Uterus (tissue), 4 donors: ENCODE measurements around the gene CACHD1. TPM values are rescaled to one million over a fixed set of nuclear protein-coding genes. Genes with fewer than 3 reads are reported as not detected.
"Not testable (repeated sequence)": the region's sequence is repeated elsewhere in the genome, so short reads cannot be mapped to it uniquely, and the experiment has no call there.

Experiments
- DNase-seq, 2 donors: peaks; one replicate each; pipeline ENCODE4 v3.0.0-alpha.2; 2019 to 2020
- H3K27ac ChIP-seq, 2 donors: fragments of 200-600 bp; sonication (generic); 1 replicate in 1 of 2; 2 replicates in 1 of 2; pipeline ENCODE4 v1.5.1; 2016 to 2018
- H3K27me3 ChIP-seq, 2 donors: fragments of 200-600 bp; sonication (generic); one replicate each; pipeline ENCODE4 v1.5.1; 2018 to 2019; ENCODE audit warnings: control low read depth in 1 of 2
- H3K36me3 ChIP-seq, 2 donors: fragments of 200-600 bp; sonication (generic); one replicate each; pipeline ENCODE4 v1.5.1; 2019; ENCODE audit warnings: control low read depth in 1 of 2
- H3K4me1 ChIP-seq, 2 donors: fragments of 200-600 bp; sonication (generic); one replicate each; pipeline ENCODE4 v1.5.1; 2018 to 2019; ENCODE audit warnings: control low read depth in 1 of 2
- H3K4me3 ChIP-seq, 2 donors: fragments of 200-600 bp; sonication (generic); 1 replicate in 1 of 2; 2 replicates in 1 of 2; pipeline ENCODE4 v1.5.1; 2018 to 2019; ENCODE audit warnings: mild to moderate bottlenecking in 1 of 2
- H3K9me3 ChIP-seq, 2 donors: fragments of 200-600 bp; sonication (generic); one replicate each; pipeline ENCODE4 v1.5.1; 2019; ENCODE audit warnings: control low read depth in 1 of 2
- POLR2A ChIP-seq, 2 donors: fragments of 450-650 bp; IDR thresholded peaks; one replicate each; pipeline ENCODE4 v1.6.1; 2016; ENCODE audit warnings: antibody characterized with exemption in 2 of 2, mild to moderate bottlenecking in 1 of 2, moderate library complexity in 1 of 2
- intact Hi-C: fragments of 100-400 bp; cut with DNase I; formaldehyde crosslinking; loops from one replicate; pipeline ENCODE4 v1.15.1; 2023; ENCODE audit warnings: low total_unique reads
- total RNA-seq, 4 donors: library from RNA; depleted of rRNA in 3 of 4; stranded (reverse); fragments of >200 nt in 3 of 4; gene quantifications; one replicate each; pipeline versions ENCODE4 v1.1.0 to v1.2.4, GENCODE V29; 2014 to 2023
- TF ChIP-seq, protein P1 (sequence below), 4 experiments: fragments of 200-600 bp in 2 of 4; fragments of 450-650 bp in 2 of 4; sonication (generic) in 2 of 4; IDR thresholded peaks; one replicate each; pipeline ENCODE4 v1.5.1; 2016 to 2019; ENCODE audit warnings: antibody characterized with exemption in 4 of 4, mild to moderate bottlenecking in 2 of 4, moderate library complexity in 1 of 4
- donor health status: DM: yes; HTN: yes; CAD: no.

Gene CACHD1
- total RNA-seq, 4 donors from 2014 or later: 19.2 to 39.9 (median 28.8) TPM

DNA sequence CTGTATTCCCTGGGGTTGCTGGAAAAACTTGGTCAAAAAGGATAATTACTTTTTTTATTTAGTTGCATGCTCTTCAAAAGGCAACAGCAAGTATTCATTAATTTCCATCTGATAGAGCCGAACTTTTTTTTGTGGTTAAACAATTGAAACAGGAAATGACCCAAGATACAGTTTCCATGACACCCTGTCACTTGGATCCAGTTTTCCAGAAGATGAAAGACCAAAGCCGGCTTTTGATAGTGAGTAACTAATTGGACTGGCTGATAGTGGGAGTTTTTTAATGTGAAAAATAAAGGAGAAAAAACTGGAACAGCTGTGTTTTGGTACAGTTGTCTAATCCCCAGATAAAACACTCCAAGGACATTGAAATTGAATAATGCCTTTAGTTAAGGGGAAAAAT is 33.0 kb downstream of the CACHD1 start:
- no peak for DNase-seq
- Histone ChIP-seq H3K27ac (peak overlapping the region; percentile 21 to 66), H3K4me3 (no peak overlapping the region), H3K36me3 (no peaks in the 10 kb centered on the region), H3K9me3 (no peaks in the 10 kb centered on the region), H3K4me1 (peaks cover 4 to 6% of the 10 kb centered on the region in 2 donors), H3K27me3 (no peaks in the 10 kb centered on the region)
- intact Hi-C loops: no loop called here
- TF ChIP-seq, protein P1, sequence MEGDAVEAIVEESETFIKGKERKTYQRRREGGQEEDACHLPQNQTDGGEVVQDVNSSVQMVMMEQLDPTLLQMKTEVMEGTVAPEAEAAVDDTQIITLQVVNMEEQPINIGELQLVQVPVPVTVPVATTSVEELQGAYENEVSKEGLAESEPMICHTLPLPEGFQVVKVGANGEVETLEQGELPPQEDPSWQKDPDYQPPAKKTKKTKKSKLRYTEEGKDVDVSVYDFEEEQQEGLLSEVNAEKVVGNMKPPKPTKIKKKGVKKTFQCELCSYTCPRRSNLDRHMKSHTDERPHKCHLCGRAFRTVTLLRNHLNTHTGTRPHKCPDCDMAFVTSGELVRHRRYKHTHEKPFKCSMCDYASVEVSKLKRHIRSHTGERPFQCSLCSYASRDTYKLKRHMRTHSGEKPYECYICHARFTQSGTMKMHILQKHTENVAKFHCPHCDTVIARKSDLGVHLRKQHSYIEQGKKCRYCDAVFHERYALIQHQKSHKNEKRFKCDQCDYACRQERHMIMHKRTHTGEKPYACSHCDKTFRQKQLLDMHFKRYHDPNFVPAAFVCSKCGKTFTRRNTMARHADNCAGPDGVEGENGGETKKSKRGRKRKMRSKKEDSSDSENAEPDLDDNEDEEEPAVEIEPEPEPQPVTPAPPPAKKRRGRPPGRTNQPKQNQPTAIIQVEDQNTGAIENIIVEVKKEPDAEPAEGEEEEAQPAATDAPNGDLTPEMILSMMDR (IDR thresholded peaks at IDR 0.05): no peak
- no peak for TF ChIP-seq POLR2A (IDR thresholded peaks at IDR 0.05)

DNA sequence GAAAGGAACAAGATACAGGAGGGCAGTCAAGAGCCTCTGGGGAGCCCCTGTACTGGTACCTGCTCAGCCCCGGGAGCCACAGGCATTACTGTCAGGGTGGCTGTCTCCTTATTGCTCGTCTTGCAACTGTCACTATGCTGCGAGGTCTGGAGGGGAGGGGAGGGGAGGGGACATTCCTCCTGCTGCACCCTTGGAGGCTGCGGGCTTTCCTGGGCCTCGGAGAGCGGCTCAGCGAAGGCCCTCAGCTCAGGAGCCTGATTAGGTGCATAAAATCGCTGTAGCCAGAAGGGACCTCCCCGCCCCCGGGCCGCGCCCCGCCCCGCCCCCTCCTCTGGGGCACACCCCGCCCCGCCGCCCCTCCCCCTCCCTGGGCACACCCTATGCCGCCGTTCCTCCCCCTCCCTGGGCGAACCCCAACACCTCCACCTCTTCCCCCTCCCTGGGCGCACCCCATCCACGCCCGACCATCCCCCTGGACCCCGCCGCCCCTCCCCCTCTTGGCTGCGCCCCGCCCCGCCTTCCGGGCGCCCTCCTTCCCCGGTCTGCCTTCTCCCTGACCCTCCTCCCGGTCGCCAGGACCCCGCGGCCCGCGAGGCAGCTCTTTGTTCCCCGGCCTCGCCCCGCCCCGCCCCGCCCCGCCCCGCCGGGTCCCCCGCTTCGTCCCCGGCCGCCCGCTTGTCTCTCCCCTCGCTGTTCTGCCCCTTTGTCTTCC is 35.5 kb downstream of the CACHD1 start:
- Histone ChIP-seq H3K36me3 (no peaks in the 10 kb centered on the region), H3K4me1 (peaks cover 4 to 6% of the 10 kb centered on the region in 2 donors), H3K9me3 (no peaks in the 10 kb centered on the region), H3K27me3 (no peaks in the 10 kb centered on the region), H3K27ac (peak overlapping the region; percentile 66 to 78), H3K4me3 (peak overlapping the region; percentile 32 to 57)
- DNase-seq: peak; percentile 40 to 55
- intact Hi-C loops: no loop called here
- TF ChIP-seq, protein P1 (IDR thresholded peaks at IDR 0.05): no peak
- TF ChIP-seq POLR2A (IDR thresholded peaks at IDR 0.05): no peak

DNA sequence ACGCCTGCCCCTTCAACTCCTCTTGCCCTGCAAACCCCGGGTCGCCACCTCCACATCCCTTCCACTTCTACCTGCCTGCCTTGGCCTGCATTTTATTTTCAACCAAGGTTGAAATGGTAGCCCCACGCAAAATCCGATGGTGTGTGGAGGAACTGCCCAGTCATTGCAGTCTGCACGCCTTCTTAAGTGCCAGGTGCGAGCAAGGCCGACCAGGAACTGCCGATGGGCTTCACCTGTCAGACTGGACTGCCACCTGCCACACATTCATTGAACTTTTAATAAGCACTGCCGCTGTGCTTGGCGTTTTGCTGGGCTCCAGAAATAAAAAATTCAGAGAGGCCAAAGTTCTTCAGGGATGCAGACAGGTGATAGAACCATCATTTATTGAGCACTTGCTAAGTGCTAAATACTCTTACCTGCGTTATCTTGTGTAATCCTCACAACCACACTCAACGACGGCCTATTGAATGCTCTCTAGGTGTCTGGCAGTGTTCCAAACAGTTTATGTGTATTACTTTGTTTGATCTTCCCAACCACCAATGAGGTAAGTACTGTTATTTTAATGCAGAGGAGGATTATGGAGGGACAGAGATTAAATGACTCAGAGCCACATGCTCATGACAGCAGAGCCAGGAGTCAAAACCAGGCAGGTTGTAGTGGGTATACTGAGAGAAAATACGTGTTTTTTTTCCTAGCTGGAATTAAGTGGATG is 36.2 kb downstream of the CACHD1 start:
- DNase-seq: peak in 1 of 2 donors; percentile 17
- Histone ChIP-seq H3K27me3 (no peaks in the 10 kb centered on the region), H3K36me3 (no peaks in the 10 kb centered on the region), H3K27ac (peak overlapping the region; percentile 66 to 78), H3K9me3 (no peaks in the 10 kb centered on the region), H3K4me3 (peak overlapping the region; percentile 32 to 57), H3K4me1 (peaks cover 4 to 6% of the 10 kb centered on the region in 2 donors)
- intact Hi-C loops: no loop called here
- TF ChIP-seq, protein P1 (IDR thresholded peaks at IDR 0.05): no peak
- TF ChIP-seq POLR2A (IDR thresholded peaks at IDR 0.05): no peak

DNA sequence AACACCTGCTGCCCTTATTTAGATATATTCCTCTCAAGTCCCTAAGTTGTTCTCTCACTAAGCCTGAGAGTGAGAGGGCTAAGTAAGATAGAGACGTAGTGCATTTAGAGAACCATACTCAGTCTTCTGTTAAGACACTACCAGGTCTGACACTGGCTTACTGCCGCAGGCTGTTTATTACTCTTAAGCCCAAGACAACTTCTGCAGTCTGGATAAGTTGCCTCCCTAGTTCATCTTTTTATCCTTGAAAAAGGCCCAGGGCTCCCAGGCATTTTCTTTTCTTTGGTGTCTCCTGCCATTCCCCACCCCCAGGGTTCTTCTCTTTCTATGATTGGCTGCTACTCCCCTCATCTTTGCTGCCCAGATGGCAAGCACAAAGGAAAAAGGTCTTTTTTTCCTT is 38.7 kb downstream of the CACHD1 start:
- Histone ChIP-seq H3K27me3 (no peaks in the 10 kb centered on the region), H3K4me3 (no peak overlapping the region), H3K36me3 (no peaks in the 10 kb centered on the region), H3K9me3 (no peaks in the 10 kb centered on the region), H3K27ac (peak overlapping the region; percentile 66 to 78), H3K4me1 (peaks cover 0 to 6% of the 10 kb centered on the region in 2 donors)
- no peak for DNase-seq
- intact Hi-C loops: no loop called here
- TF ChIP-seq, protein P1 (IDR thresholded peaks at IDR 0.05): no peak
- no peak for TF ChIP-seq POLR2A (IDR thresholded peaks at IDR 0.05)

DNA sequence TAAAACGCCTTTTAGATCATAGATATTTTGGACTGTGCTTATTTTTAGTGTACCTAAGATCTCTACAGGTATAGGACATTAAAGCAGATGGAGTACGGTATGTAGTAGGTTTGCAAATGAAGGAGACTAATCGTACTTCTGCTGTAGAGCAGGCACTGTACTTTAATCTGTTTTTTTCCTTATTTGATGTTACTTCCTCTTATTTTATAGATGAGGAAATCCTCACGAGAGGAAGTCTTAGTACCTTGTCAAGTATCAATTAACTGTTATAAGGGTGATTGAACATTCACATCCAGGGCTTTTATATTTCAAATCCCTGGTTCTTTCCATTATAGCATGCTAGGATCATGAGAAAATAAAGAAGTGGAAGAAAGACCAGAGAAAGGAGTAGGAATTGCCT is 41.1 kb downstream of the CACHD1 start:
- TF ChIP-seq, protein P1 (IDR thresholded peaks at IDR 0.05): no peak
- no peak for TF ChIP-seq POLR2A (IDR thresholded peaks at IDR 0.05)
- H3K9me3 ChIP-seq: no peaks in the 10 kb centered on the region
- H3K27ac ChIP-seq: no peak overlapping the region
- no peaks in the 10 kb centered on the region for H3K27me3 ChIP-seq
- no peaks in the 10 kb centered on the region for H3K36me3 ChIP-seq
- DNase-seq: no peak
- intact Hi-C loops: no loop called here
- H3K4me1 ChIP-seq: peaks cover 3 to 15% of the 10 kb centered on the region in 2 donors
- H3K4me3 ChIP-seq: no peak overlapping the region

DNA sequence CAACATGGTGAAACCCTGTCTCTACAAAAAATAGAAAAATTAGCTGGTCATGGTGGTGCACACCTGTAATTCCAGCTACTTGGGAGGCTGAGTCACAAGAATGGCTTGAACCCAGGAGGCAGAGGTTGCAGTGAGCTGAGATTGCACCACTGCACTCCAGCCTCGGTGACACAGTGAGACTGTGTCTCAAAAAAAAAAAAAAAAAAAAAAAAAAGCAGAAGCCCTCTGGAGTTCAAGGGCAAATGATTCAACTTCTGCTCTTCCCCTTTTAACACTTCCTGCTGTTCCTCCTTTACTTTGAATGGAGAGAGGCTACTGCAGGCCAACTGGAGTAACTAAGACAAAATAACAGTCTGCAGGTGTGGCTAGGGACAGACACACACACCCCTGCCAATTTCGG is 42.3 kb downstream of the CACHD1 start:
- H3K27ac ChIP-seq: peak overlapping the region; percentile 73 to 85
- intact Hi-C loops, H3K4me3 ChIP-seq, DNase-seq, H3K36me3 ChIP-seq, H3K27me3 ChIP-seq, H3K9me3 ChIP-seq: not testable (repeated sequence)
- peaks cover 0 to 23% of the 10 kb centered on the region in 2 donors for H3K4me1 ChIP-seq
